Measurements from ENCODE around the gene SPDYE2. TPM values are rescaled to one million over a fixed set of nuclear protein-coding genes. Genes with fewer than 3 reads are reported as not detected.
"Not testable (repeated sequence)": the region's sequence is repeated elsewhere in the genome, so short reads cannot be mapped to it uniquely, and the experiment has no call there.

The SPDYE2 gene, protein sequence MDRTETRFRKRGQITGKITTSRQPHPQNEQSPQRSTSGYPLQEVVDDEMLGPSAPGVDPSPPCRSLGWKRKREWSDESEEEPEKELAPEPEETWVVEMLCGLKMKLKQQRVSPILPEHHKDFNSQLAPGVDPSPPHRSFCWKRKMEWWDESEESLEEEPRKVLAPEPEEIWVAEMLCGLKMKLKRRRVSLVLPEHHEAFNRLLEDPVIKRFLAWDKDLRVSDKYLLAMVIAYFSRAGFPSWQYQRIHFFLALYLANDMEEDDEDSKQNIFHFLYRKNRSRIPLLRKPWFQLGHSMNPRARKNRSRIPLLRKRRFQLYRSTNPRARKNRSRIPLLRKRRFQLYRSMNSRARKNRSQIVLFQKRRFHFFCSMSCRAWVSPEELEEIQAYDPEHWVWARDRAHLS
- 1 to 10 TPM in 1 of 2 experiments, under 1 TPM in 1; 0.41 to 1.0 TPM for total RNA-seq
- under 1 TPM; 0.22 to 0.58 (median 0.37) TPM for polyA plus RNA-seq
- total RNA-seq: 0 reads per million in 6 experiments

DNA sequence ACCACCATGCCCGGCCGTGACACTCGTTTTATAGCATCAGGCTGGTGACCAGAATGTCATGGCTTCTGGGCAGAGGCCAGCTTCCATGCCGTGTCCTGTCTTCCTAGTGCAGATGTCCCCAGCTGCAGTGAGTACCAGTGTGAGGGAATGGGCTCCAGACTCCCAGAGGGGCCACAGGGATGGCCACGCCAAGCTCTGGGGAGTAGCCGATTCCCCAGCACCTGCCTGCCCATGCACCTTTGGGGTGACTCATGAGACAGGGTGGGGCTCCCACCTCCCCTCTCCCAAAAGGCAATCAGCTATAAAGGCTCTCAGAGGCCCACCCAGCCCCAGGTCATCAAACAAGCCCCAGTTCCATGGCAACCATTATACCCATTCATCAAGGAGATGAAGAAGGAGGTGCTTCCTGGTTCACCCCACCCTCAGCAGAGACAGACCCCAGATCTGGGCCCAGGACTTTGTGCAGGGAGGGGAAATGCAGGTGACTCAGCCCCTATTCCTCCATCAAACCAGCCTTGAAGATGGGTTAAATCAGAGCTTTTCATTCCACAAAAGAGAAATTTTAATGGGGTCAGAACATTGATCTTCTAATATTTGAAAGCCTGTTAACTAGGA lies at the start of gene SPDYE2:
Gene SPDYE2 (plus strand): TSS at position 419 of the 615 bp plus-strand sequence. CDS start 2,030 bp downstream, outside the sequence.
- DNase-seq, POLR2A ChIA-PET, H3K27ac Mint-ChIP-seq, H3K9me3 Mint-ChIP-seq, H3K4me1 Mint-ChIP-seq, ATAC-seq, H3K27me3 Mint-ChIP-seq, H3K4me3 Mint-ChIP-seq, H3K36me3 Mint-ChIP-seq: not testable (repeated sequence)

DNA sequence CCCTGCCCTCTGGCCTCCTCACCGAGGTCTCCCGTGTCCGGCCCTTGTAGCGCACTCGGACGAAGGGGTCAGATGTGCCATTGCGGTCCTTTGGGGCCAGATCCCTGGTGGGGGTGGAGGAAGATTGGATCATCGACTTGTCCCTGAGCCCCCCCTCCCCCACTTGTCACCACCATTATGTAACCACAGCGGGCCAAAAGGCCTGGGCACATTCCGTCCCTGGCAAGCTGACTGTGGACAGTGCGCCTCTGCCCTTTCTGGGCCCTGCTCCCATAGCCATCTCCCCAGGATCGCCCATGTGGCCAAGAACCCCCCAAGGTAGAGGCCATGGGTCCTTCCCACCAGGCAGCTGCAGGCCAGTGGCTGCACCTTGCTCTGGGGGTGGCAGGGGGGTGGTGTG lies 47.9 kb upstream of the SPDYE2 start:
- H3K4me1 Mint-ChIP-seq, DNase-seq, H3K27ac Mint-ChIP-seq, H3K9me3 Mint-ChIP-seq, H3K27me3 Mint-ChIP-seq, H3K4me3 Mint-ChIP-seq, POLR2A ChIA-PET, H3K36me3 Mint-ChIP-seq, ATAC-seq: not testable (repeated sequence)

DNA sequence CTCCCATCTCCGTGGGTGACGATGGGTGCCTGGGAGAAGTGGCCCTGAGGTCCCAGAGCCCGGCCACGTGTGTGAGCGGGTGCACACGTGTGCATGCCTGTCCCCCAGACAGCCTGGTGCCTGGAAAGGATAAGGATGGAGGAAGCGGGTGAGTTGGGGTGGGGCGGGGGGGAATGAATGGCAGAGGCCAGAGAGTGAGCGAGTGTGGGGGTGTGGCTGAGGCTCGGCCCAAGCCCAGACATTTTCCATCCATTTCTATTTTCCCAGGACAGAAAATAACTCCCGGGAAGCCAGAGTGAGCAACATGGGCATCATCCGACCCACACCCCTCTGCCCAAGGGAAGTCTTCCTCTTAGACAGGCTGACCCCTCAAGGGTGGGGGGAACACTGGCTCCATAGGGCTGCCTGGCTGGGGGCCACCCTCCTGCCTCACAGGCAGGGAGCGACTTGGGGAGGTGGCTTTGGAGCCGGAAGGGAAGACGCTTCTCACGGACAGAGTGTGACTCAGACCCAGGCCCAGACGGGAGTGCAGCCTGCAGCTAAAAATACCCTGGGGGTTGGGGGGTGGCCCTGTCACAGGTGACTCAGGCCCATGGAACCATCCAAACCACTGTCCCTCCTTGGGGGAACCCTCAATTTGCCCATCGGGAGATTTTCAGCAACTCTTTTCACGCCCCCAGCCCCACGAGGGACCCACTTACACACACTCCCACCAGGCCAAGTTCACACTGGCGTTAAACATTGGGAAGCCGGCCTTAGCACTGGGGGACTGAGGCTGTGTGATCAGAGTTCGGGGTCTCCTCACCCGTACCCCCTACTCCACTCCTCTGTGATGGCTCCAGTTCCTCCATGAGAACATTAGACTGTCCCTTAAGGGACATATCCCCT lies 45.5 kb upstream of the SPDYE2 start:
- H3K27ac Mint-ChIP-seq, H3K36me3 Mint-ChIP-seq, ATAC-seq, POLR2A ChIA-PET, H3K4me1 Mint-ChIP-seq, H3K27me3 Mint-ChIP-seq, H3K4me3 Mint-ChIP-seq, H3K9me3 Mint-ChIP-seq: not testable (repeated sequence)
- peak in 1 of 10 donors; percentile 18 for DNase-seq

DNA sequence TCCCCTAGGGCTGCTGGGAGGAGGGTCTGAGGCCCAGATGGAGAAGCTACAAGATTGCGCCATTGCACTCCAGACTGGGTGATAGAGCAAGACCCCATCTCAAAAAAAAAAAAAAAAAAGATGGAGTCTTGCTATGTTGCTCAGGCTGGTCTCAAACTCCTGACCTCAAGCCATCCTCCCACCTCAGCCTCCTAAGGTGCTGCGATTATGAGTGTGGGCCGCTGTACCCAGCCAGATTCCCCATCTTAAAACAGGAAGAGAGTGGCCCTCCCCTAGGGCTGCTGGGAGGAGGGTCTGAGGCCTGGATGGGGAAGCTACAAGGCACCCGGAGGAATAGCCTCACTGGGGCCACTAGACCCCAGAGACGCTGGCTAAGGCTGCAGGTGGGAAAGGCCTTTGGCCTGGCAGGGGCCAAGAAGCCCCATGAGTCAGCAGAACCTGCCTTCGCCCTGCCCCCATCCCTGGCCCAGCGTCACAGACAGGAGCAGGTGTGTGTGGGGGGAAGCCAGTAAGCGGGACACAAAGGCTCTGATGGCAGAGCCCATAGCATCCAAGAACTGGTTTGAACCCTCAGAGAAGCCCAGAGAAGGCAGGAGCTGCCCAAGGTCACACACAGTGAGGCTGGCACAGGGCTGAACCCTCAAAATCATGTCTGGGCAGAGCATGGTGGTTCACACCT lies 43.5 kb upstream of the SPDYE2 start:
- H3K4me3 Mint-ChIP-seq, H3K9me3 Mint-ChIP-seq, H3K36me3 Mint-ChIP-seq, H3K27me3 Mint-ChIP-seq, H3K4me1 Mint-ChIP-seq, POLR2A ChIA-PET, H3K27ac Mint-ChIP-seq, ATAC-seq: not testable (repeated sequence)
- DNase-seq: peak in 1 of 10 donors; percentile 20

DNA sequence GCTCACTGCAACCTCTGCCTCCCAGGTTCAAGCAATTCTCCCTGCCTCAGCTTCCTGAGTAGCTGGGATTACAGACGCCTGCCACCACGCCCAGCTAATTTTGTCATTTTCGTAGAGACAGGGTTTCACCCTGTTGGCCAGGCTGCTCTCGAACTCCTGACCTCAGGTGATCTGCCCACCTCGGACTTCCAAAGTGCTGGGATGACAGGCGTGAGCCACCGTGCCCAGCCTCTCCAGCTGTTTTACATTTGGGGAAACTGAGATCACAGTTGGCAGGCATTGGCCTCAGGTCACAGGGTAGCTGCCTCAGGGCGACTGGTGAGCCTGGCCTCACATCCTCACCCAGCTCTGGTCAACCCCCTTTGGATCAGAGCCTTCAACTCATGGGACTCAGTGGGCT lies 40.5 kb upstream of the SPDYE2 start:
- ATAC-seq, H3K9me3 Mint-ChIP-seq, POLR2A ChIA-PET, H3K36me3 Mint-ChIP-seq, H3K4me3 Mint-ChIP-seq, H3K4me1 Mint-ChIP-seq, H3K27ac Mint-ChIP-seq, H3K27me3 Mint-ChIP-seq: not testable (repeated sequence)
- DNase-seq: peak in 1 of 10 donors; percentile 17

DNA sequence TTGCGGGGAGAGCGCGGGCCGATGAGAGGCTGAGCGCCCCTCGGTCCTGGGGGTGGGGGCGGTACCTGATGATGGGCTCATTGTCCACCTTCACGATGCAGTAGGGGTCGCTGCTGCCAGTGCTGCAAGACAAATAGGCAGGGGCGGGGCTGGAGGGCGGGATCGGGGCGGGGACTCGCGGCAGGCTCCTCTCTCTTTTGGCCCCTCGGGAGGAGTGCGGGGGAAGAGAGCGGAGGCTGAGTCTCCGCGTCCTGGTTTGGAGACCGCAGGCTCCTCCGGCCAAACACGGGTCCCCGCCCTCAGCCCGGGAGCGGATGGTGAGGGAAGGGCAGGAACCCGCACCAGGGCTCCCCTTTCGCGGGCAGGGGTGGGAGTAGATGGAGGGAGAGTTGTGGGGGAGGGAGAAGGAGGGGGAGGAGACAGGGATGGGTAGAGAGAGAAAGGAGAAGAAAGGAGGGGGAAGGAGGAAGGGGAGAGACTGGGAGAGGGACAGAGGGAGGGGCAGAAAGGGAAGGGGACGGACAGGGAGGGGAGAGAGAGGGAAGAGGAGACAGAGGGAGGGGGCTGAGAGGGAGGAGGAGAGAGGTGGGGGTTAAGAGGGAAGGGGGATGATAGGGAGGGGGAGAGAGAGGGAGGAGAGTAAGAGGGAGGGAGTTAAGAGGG lies 39.0 kb upstream of the SPDYE2 start:
- DNase-seq, H3K27me3 Mint-ChIP-seq, H3K9me3 Mint-ChIP-seq, POLR2A ChIA-PET, H3K4me1 Mint-ChIP-seq, H3K36me3 Mint-ChIP-seq, H3K27ac Mint-ChIP-seq: not testable (repeated sequence)
- peak overlapping the region in 4 of 10 donors; percentile 37 to 77 (median 44) for H3K4me3 Mint-ChIP-seq
- ATAC-seq: peak; percentile 81 to 88

DNA sequence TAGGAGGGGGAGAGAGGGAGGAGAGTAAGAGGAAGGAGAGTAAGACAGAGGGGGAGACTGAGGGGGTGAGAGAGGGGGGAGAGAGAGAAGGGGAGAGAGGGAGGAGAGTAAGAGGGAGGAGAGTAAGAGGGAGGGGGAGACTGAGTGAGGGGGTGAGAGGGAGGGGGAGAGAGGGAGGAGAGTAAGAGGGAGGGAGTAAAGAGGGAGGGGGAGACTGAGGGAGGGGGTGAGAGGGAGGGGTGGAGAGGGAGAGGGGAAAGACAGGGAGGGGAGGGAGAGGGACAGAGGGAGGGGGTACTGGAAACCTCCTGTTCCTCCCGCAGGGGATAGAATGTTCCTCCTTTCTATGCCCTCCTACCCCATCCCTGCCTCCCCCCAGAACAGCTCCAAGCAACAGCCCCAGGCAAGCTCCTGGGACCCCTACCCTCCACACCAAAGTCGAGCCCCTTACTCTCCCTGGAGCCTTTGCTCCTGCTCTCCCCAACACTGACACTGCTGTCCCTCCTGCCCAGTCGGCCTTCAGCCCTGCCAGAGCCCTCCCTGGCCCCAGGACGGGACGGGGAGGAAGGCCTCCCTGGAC lies 38.3 kb upstream of the SPDYE2 start:
- H3K4me1 Mint-ChIP-seq, ATAC-seq, POLR2A ChIA-PET, H3K27me3 Mint-ChIP-seq, H3K9me3 Mint-ChIP-seq, H3K27ac Mint-ChIP-seq, H3K36me3 Mint-ChIP-seq: not testable (repeated sequence)
- DNase-seq: peak in 3 of 10 donors; percentile 5 to 52 (median 35)
- peak overlapping the region in 5 of 10 donors; percentile 4 to 77 (median 37) for H3K4me3 Mint-ChIP-seq

DNA sequence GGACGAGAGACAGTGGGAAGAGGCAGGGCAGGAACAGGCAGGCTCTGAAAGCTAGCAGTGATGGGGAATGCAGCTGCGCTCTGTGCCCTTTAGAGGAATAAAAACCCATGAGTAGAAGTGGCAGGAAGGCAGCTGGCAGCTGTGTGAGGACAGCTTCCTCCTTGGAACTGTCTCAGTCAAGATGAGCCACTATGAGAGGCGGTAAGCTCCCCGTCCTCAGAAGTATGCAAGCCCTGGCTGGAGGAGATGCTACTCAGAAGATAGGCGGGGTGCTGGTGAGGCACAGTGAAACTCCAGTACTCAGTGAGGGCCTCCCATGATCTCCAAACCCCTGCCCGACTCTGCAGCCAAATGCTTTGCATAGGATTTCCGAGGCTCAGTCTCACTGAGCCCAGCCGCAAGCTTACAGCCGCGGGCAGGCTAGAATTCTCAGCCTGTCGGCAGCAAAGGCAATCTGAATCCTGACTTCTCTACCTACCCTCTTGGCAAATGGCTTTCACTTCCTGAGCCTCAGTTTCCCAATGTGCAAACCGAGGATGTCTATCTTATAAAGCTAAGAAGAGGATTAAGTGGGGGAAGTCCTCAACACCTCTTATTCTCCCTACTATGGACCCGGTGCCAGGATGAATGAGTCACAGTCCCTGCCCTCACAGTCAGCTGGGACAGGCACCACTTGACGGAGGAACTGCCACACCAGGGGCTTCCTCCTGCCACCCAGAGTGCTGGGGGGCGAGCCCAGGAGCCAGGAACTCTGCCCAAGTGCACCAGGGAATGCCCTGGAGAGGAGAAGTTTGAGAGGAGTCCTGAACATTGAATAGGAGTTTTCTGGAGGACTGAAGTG lies 35.9 kb upstream of the SPDYE2 start:
- H3K27ac Mint-ChIP-seq, H3K4me1 Mint-ChIP-seq, POLR2A ChIA-PET, H3K36me3 Mint-ChIP-seq, H3K27me3 Mint-ChIP-seq, ATAC-seq, DNase-seq, H3K9me3 Mint-ChIP-seq, H3K4me3 Mint-ChIP-seq: not testable (repeated sequence)

DNA sequence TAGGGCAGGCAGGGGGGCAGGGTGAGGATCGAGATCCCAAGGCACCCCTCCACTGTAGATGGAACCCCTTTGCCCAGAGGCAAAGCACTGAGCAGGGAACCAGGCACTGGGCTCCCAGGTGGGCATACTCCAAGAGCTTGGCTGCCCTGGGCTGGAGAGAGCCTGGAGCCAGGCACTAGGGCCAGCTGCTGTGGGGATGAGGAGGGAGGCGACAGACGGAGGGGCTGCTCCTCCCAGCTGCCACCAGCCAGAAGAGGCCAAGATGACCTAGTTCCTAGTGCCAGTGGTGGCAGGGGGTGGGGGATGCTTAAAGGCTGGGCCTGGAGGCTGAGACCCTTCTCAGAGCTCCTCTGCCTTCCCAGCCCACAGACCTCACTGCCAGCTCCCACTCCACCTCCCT lies 35.1 kb upstream of the SPDYE2 start:
- H3K27ac Mint-ChIP-seq: not testable (repeated sequence)

DNA sequence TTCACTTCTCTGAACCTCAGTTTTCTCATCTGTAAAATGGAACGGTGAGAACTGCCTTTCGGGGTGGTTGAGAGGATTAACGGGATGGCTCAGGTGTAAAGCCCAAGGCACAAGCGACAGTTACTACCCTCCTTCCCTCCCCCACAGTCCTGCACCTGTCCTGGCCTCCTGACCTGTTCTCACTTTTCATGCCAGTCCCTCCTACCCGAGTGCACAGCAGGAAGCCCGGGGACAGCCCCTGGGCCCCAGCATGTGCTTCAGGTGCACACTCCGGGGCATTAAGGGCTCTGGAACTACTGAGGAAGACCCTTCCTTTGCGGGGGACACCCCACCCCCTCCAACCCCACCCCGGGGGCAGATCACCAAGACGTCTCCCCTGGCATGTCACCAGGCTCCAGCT lies 34.1 kb upstream of the SPDYE2 start:
- H3K36me3 Mint-ChIP-seq, H3K27ac Mint-ChIP-seq, ATAC-seq, DNase-seq, POLR2A ChIA-PET, H3K9me3 Mint-ChIP-seq, H3K4me3 Mint-ChIP-seq, H3K4me1 Mint-ChIP-seq, H3K27me3 Mint-ChIP-seq: not testable (repeated sequence)

More for the DNA sequence above, 35.1 kb upstream of the SPDYE2 start:
- H3K4me3 Mint-ChIP-seq, H3K4me1 Mint-ChIP-seq, H3K9me3 Mint-ChIP-seq, DNase-seq, ATAC-seq, POLR2A ChIA-PET, H3K36me3 Mint-ChIP-seq, H3K27me3 Mint-ChIP-seq: not testable (repeated sequence)

DNA sequence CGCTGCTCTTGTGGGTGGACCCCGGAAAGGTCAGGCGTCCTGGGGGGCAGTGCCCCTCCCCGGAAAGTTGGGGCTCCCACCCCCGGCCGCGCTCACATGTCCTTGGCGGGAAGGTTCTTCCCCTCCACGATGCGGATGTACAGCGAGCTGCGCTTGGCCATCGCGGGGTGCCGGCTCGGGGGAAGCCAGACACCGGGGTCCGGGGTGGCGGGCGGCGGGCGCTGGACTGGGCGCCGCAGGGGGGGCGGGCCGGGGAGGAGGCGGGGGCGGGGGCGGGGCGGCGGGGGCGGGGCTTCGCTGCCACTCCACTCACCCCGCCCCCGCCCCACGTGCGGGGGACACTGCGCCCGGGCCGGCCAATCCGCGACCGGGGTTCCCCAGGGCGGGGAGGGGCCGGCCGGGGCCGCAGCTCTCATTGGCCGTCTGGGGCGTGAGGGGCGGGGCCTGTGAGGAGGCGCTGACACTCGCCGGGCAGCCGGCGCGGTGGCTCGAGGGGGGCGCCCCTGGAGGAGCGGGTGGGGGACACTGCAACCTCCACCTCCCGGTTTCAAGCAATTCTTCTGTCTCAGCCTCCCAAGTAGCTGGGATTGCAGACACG lies 33.4 kb upstream of the SPDYE2 start, which contains the start of gene RASA4B:
Gene RASA4B (minus strand): TSS at position 228 of the 598 bp plus-strand sequence. CDS start 67 bp downstream, at position 161.
- POLR2A ChIA-PET, H3K27me3 Mint-ChIP-seq, H3K4me1 Mint-ChIP-seq, H3K36me3 Mint-ChIP-seq, H3K27ac Mint-ChIP-seq, H3K9me3 Mint-ChIP-seq: not testable (repeated sequence)
- H3K4me3 Mint-ChIP-seq: peak within 1 kb of the TSS in 8 of 10 donors; percentile 27 to 61 (median 54)
- ATAC-seq (peak; percentile 97 to 98), DNase-seq (peak in 2 of 10 donors; percentile 26 to 32)

All from naive thymus-derived CD8-positive, alpha-beta T cell (primary cell).